ENCODE results near the gene SMIM27. TPM values are rescaled to one million over a fixed set of nuclear protein-coding genes. Genes with fewer than 3 reads are reported as not detected.

The SMIM27 gene
- total and polyA plus RNA-seq, 9 of the 15 experiments (the other 6 are each of a cell fraction or from before 2014, with no cell fraction given), result 2.9 to 16.1 (median 7.9) TPM

DNA sequence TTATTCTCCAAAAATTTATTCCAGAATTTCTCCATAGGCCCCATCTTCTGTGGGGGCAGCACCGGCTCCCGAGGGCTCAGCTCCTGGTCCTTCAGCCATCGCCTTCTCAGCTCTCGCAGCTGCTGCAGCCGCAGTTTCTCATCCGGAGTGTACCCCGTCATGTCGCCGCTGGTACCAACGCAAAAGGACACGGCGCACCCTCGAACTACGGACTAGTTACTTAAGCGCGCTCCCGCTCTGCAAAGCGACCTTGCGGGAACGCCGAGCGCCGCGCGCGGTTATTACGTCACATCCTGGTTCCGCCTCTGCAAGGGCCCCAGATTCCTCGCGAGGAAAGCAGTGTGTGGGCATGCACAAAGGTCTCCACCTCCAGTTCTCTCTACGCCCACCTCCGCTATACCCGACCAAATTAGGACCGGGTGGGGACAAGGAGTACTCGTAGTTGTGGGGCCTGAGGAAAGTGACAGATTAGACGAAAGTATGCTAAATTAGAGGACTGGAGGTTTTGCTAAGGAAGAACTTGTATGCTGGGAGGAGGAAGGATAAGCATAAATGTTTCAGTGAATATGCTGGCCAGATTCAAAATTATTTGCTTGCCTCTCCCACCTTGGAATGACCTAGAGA is 20.9 kb downstream of the SMIM27 start, which contains the start of gene NDUFB6 (continued):
- TF ChIP-seq, protein P1, sequence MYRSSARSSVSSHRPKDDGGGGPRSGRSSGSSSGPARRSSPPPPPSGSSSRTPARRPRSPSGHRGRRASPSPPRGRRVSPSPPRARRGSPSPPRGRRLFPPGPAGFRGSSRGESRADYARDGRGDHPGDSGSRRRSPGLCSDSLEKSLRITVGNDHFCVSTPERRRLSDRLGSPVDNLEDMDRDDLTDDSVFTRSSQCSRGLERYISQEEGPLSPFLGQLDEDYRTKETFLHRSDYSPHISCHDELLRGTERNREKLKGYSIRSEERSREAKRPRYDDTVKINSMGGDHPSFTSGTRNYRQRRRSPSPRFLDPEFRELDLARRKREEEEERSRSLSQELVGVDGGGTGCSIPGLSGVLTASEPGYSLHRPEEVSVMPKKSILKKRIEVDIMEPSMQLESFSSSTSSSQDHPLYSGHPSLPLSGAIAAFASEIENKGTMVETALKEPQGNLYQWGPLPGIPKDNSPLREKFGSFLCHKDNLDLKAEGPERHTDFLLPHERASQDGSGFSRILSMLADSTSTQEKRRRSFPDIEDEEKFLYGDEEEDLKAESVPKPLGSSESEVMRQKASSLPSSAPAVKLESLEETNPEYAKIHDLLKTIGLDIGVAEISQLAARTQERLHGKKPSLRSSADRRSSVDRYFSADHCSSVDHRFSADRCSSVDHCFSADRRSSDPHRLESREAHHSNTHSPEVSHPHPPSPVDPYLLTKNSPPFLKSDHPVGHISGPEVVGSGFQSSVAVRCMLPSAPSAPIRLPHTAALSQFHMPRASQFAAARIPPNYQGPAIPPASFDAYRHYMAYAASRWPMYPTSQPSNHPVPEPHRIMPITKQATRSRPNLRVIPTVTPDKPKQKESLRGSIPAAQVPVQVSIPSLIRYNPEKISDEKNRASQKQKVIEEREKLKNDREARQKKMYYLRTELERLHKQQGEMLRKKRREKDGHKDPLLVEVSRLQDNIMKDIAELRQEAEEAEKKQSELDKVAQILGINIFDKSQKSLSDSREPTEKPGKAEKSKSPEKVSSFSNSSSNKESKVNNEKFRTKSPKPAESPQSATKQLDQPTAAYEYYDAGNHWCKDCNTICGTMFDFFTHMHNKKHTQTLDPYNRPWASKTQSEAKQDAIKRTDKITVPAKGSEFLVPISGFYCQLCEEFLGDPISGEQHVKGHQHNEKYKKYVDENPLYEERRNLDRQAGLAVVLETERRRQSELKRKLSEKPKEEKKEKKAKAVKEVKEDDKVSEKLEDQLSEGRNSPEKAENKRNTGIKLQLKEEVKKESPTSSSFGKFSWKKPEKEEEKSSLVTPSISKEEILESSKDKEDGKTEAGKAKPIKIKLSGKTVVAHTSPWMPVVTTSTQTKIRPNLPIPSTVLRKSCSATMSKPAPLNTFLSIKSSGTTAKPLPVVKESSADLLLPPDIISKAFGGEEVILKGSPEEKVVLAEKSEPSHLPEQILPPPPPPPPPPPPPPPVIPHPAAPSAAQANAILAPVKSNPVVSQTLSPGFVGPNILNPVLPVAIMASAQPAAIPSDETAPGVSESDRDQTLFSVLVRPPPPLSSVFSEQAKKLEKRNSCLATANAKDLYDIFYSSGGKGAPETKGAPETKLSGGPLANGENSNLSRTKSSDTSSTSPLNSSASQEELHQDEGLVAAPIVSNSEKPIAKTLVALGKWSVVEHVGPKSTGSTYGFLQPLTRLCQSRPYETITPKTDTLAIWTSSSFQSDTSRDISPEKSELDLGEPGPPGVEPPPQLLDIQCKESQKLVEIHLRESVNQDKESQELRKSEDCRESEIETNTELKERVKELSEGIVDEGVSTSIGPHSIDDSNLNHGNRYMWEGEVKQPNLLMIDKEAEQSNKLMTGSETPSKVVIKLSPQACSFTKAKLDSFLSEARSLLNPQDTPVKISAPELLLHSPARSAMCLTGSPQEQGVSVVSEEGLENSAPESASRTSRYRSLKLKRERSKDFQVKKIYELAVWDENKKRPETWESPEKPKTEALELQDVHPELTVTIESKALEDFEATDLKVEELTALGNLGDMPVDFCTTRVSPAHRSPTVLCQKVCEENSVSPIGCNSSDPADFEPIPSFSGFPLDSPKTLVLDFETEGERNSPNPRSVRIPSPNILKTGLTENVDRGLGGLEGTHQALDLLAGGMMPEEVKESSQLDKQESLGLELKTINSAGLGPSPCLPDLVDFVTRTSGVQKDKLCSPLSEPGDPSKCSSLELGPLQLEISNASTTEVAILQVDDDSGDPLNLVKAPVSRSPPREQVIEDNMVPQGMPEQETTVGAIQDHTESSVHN (IDR thresholded peaks at IDR 0.05; ENCODE audit: borderline replicate concordance in 1 of 2, low read depth in 1 of 2), result no peak
- TF ChIP-seq GTF2A2 (tag; IDR thresholded peaks at IDR 0.05) (no peak), MTA3 (IDR thresholded peaks at IDR 0.05; ENCODE audit: borderline replicate concordance) (no peak), SAFB (IDR thresholded peaks at IDR 0.05; ENCODE audit: borderline replicate concordance, low read depth, low read length) (no peak), ZFPM2 (CRISPR knock-in tag; IDR thresholded peaks at IDR 0.05) (no peak), NCOR1 (IDR thresholded peaks at IDR 0.05) (no peak), FOXK2 (conservative IDR thresholded peaks at IDR 0.05 in 1 of 2, IDR thresholded peaks at IDR 0.05 in 1 of 2; ENCODE audit: low read depth in 2 of 2) (peak; percentile 43 to 54; a peak in 2 of 4 replicates), IFI16 (CRISPR knock-in tag; IDR thresholded peaks at IDR 0.05) (no peak), KDM4B (IDR thresholded peaks at IDR 0.05; ENCODE audit: borderline replicate concordance in 2 of 2, low read depth in 1 of 2) (no peak), CEBPB (tag; IDR thresholded peaks at IDR 0.05) (peak; percentile 83), OTX1 (CRISPR knock-in tag; IDR thresholded peaks at IDR 0.05) (no peak), GATA2 (CRISPR knock-in tag; IDR thresholded peaks at IDR 0.05) (no peak), ZNF408 (CRISPR knock-in tag; IDR thresholded peaks at IDR 0.05; ENCODE audit: low read depth) (no peak)
- TF ChIP-seq, protein P2, sequence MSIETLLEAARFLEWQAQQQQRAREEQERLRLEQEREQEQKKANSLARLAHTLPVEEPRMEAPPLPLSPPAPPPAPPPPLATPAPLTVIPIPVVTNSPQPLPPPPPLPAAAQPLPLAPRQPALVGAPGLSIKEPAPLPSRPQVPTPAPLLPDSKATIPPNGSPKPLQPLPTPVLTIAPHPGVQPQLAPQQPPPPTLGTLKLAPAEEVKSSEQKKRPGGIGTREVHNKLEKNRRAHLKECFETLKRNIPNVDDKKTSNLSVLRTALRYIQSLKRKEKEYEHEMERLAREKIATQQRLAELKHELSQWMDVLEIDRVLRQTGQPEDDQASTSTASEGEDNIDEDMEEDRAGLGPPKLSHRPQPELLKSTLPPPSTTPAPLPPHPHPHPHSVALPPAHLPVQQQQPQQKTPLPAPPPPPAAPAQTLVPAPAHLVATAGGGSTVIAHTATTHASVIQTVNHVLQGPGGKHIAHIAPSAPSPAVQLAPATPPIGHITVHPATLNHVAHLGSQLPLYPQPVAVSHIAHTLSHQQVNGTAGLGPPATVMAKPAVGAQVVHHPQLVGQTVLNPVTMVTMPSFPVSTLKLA (conservative IDR thresholded peaks at IDR 0.05), result peak; percentile 55 to 73
- TF ChIP-seq, protein P3, sequence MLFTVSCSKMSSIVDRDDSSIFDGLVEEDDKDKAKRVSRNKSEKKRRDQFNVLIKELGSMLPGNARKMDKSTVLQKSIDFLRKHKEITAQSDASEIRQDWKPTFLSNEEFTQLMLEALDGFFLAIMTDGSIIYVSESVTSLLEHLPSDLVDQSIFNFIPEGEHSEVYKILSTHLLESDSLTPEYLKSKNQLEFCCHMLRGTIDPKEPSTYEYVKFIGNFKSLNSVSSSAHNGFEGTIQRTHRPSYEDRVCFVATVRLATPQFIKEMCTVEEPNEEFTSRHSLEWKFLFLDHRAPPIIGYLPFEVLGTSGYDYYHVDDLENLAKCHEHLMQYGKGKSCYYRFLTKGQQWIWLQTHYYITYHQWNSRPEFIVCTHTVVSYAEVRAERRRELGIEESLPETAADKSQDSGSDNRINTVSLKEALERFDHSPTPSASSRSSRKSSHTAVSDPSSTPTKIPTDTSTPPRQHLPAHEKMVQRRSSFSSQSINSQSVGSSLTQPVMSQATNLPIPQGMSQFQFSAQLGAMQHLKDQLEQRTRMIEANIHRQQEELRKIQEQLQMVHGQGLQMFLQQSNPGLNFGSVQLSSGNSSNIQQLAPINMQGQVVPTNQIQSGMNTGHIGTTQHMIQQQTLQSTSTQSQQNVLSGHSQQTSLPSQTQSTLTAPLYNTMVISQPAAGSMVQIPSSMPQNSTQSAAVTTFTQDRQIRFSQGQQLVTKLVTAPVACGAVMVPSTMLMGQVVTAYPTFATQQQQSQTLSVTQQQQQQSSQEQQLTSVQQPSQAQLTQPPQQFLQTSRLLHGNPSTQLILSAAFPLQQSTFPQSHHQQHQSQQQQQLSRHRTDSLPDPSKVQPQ (CRISPR knock-in tag; IDR thresholded peaks at IDR 0.05; ENCODE audit: borderline replicate concordance), result no peak
